ENCODE results near the gene AMD1.

DNA sequence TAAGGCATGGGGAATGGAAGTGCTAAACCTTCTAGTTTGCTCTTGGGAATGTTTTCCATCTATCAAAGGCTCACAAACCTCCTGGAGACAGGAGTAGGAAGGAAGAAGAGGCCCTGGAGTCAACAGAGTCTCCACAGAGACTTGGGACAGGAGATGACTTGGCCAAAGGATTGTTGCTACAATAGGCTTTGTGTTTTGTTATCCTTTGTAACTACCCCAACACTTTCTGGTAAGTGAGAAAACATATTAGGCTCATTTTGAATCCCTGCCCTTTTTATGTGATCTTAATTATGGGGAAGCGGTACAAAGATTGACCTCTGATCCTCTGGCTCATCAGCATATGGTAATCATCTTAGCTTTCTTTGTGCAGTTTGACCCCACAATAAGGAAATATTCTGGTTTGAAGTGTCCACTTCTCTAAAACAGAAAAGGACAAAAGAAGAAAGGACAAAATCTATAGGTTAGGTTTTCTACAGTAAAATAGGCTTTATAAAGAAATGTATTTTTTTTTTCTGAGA is 59.9 kb downstream of the AMD1 start:
- no peak for TF ChIP-seq CEBPB (IDR thresholded peaks at IDR 0.05)
- no peak for TF ChIP-seq JUN (IDR thresholded peaks at IDR 0.05)
- TF ChIP-seq CTCF (IDR thresholded peaks at IDR 0.05) = no peak
- no peak for TF ChIP-seq EP300 (IDR thresholded peaks at IDR 0.05)
- TF ChIP-seq SMC3 (IDR thresholded peaks at IDR 0.05) = no peak
- no peak for TF ChIP-seq EHMT2 (IDR thresholded peaks at IDR 0.05; ENCODE audit: low read depth)
- TF ChIP-seq TFCP2L1 (CRISPR knock-in tag; IDR thresholded peaks at IDR 0.05) = no peak
- TF ChIP-seq ZSCAN20 (CRISPR knock-in tag; IDR thresholded peaks at IDR 0.05) = no peak
- no peak for TF ChIP-seq PBX3 (IDR thresholded peaks at IDR 0.05)
- no peak for TF ChIP-seq MAX (IDR thresholded peaks at IDR 0.05)

All from A549 (cell line).